ENCODE data around the gene AKT1. TPM values are rescaled to one million over a fixed set of nuclear protein-coding genes. Genes with fewer than 3 reads are reported as not detected.

Gene AKT1
- total RNA-seq = 147 and 151 TPM in 2 replicates
- long read RNA-seq, transcript AKT1-208 (13 exons, 3,916 nt) = major isoform, 6 of 22 reads
- long read RNA-seq, partial matches to known transcripts = 11 of 22 reads
- long read RNA-seq, other reads (novel, unspliced or antisense) = 2 of 22 reads

GRCh38 chr14:104794993-104795780, at the start of gene AKT1:
Gene AKT1, minus strand, starts transcription at chr14:104795748. Its CDS starts 3,105 bp downstream, at chr14:104792643.
- no peak for TF ChIP-seq CTCF (IDR thresholded peaks at IDR 0.05; ENCODE audit: unreplicated experiment)
- Mint-ChIP-seq H3K27ac (peak within 1 kb of the TSS; percentile 94), H3K9me3 (ENCODE audit: low read depth) (no peaks in the 10 kb centered on the region), H3K27me3 (peaks cover 12% of the 10 kb centered on the region), H3K4me1 (ENCODE audit: low read depth) (peaks cover 36% of the 10 kb centered on the region), H3K4me3 (ENCODE audit: low read depth) (peak within 1 kb of the TSS; percentile 82), H3K36me3 (ENCODE audit: insufficient read depth) (no peaks in the 10 kb centered on the region)
- no peak for DNase-seq (ENCODE audit: low spot score, unreplicated experiment)

DNA sequence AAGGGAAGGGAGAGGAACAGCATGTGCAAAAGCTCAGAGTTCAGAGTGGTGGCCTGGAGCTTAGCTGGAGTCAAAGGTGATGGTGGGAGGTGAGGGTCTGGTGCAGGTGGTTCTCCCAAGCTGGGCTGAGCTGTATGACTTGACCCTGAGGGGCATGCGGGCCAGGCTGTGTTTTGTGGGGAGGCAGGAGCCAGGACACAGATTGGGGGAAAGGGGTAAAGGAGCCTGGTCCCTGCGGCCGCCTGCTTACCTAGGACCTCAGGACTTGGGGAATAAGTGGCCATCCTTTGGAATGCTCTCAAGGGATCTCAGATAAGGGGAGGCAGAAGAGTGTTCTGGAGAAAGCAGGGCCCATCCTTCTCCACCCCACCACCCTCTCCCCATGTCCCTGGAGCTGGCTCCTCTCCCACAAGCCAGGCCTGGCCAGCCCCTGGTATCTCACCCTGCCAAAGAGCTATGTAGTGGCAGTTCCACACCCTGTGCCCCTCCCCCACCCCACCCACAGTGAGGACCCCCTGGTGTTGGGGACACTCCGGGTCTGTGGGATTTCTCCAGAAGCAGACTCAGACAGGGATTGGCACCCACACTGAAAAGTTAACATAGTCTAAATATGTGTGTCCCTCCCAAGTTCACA, 49.6 kb upstream of the AKT1 start:
- Mint-ChIP-seq H3K4me3 (ENCODE audit: low read depth) (no peak overlapping the region), H3K36me3 (ENCODE audit: insufficient read depth) (peaks cover 3% of the 10 kb centered on the region), H3K27ac (no peak overlapping the region), H3K9me3 (ENCODE audit: low read depth) (no peaks in the 10 kb centered on the region), H3K4me1 (ENCODE audit: low read depth) (peaks cover 4% of the 10 kb centered on the region), H3K27me3 (peaks cover 55% of the 10 kb centered on the region)
- TF ChIP-seq CTCF (IDR thresholded peaks at IDR 0.05; ENCODE audit: unreplicated experiment) = no peak
- DNase-seq (ENCODE audit: low spot score, unreplicated experiment) = no peak

GRCh38 chr14:104844306-104845032, 48.9 kb upstream of the AKT1 start:
- Mint-ChIP-seq H3K27me3 (peaks cover 55% of the 10 kb centered on the region), H3K4me3 (ENCODE audit: low read depth) (peak overlapping the region; percentile 62), H3K36me3 (ENCODE audit: insufficient read depth) (peaks cover 3% of the 10 kb centered on the region), H3K4me1 (ENCODE audit: low read depth) (peaks cover 4% of the 10 kb centered on the region), H3K27ac (no peak overlapping the region), H3K9me3 (ENCODE audit: low read depth) (no peaks in the 10 kb centered on the region)
- no peak for DNase-seq (ENCODE audit: low spot score, unreplicated experiment)
- TF ChIP-seq CTCF (IDR thresholded peaks at IDR 0.05; ENCODE audit: unreplicated experiment) = no peak

DNA sequence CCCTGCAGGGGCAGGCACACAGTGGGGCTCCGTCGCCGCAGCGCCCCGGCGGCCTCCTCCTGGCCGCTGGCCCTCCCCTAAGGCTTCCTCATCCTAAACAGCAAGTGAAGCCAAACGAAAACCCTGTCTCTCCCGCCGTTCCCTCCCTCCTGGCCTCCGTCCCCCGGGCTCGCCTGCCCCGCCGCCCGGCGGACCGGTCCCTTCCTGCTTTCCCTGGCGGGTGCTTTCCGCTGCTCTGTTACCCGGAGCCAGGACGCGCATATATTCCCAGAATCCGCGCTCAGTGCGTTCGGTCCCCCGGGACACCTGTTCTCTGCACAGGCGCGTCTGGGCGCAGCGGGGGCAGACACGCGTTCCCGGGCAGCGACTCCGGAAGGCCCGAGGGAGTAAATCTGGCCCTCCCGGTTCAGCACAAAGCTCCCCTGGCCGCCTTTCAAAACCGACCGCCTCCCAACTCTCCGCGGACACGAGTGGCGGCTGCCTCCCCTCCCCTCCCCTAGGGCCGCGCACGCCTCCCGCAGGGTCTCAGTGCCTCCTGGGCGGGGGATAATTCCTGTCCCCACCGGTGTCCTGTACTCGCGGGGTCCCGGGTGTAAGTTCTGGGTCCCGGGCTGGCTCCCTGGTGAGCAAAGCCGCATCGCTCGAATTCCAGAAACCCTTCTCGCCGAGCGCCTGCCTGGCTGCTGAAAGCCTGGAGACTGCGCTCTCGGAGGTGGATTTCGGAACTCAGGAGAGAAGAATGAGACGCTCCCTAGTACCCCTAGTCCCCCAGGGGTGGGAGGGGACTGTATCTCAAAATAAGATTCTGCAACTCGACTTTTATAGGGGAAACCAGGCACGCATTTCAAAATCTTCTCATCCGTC, 48.1 kb upstream of the AKT1 start:
- peaks cover 58% of the 10 kb centered on the region for H3K27me3 Mint-ChIP-seq
- H3K9me3 Mint-ChIP-seq (ENCODE audit: low read depth) = peaks cover 4% of the 10 kb centered on the region
- H3K36me3 Mint-ChIP-seq (ENCODE audit: insufficient read depth) = peaks cover 3% of the 10 kb centered on the region
- no peak for DNase-seq (ENCODE audit: low spot score, unreplicated experiment)
- no peak for TF ChIP-seq CTCF (IDR thresholded peaks at IDR 0.05; ENCODE audit: unreplicated experiment)
- H3K4me1 Mint-ChIP-seq (ENCODE audit: low read depth) = peaks cover 4% of the 10 kb centered on the region
- H3K27ac Mint-ChIP-seq = no peak overlapping the region
- H3K4me3 Mint-ChIP-seq (ENCODE audit: low read depth) = peak overlapping the region; percentile 62
